Keratinocyte (primary cell): ENCODE data around the gene SLC39A8. TPM values are rescaled to one million over a fixed set of nuclear protein-coding genes. Genes with fewer than 3 reads are reported as not detected.

Source experiments
- DNase-seq: peaks from one replicate; pipeline ENCODE4 v3.0.0-alpha.2; 2011; ENCODE audit warnings: low read depth, missing footprints, low spot score
- FAIRE-seq: peaks from 2 replicates; lab custom pipeline; 2011; peaks lifted over from hg19 to GRCh38; lab: Jason Lieb, UNC
- H2AFZ ChIP-seq: 2 replicates; pipeline ENCODE4 v1.6.0; 2012; ENCODE audit warnings: low read length, control low read depth, inconsistent platforms; ENCODE audit not compliant: control insufficient read depth
- H3K27ac ChIP-seq: 2 replicates; pipeline ENCODE4 v1.5.1; 2011; ENCODE audit warnings: low read length; ENCODE audit not compliant: control insufficient read depth, insufficient read depth
- H3K27me3 ChIP-seq: 3 replicates; pipeline ENCODE4 v1.6.0; 2011; ENCODE audit warnings: low read length; ENCODE audit not compliant: control insufficient read depth, insufficient read depth; ENCODE audit errors: extremely low read depth
- H3K36me3 ChIP-seq, 2 experiments: 2 replicates in 1 of 2; 3 replicates in 1 of 2; pipeline ENCODE4 v1.5.1; 2011; ENCODE audit warnings: low read length in 2 of 2, mild to moderate bottlenecking in 1 of 2; ENCODE audit not compliant: control insufficient read depth in 2 of 2, insufficient read depth in 2 of 2; ENCODE audit errors: extremely low read depth in 1 of 2
- H3K4me1 ChIP-seq: 3 replicates; pipeline ENCODE4 v1.5.1; 2011; ENCODE audit warnings: low read length; ENCODE audit not compliant: control insufficient read depth, insufficient read depth; ENCODE audit errors: extremely low read depth
- H3K4me2 ChIP-seq: 3 replicates; pipeline ENCODE4 v1.6.0; 2011; ENCODE audit warnings: low read depth, low read length; ENCODE audit not compliant: control insufficient read depth, insufficient read depth; ENCODE audit errors: extremely low read depth
- H3K4me3 ChIP-seq, 3 experiments: fragments of 200-600 bp in 1 of 3; sonication (generic) in 1 of 3; 2 replicates in 2 of 3; 3 replicates in 1 of 3; pipeline ENCODE4 v1.5.1; 2011 to 2016; ENCODE audit warnings: low read length in 3 of 3, mild to moderate bottlenecking in 3 of 3, control low read depth in 2 of 3, inconsistent platforms in 1 of 3, low read depth in 1 of 3, mixed read lengths in 1 of 3, mixed run types in 1 of 3, moderate library complexity in 1 of 3; ENCODE audit not compliant: control insufficient read depth in 2 of 3, insufficient read depth in 2 of 3; ENCODE audit errors: extremely low read depth in 1 of 3
- H3K79me2 ChIP-seq: 2 replicates; pipeline ENCODE4 v1.6.0; 2012; ENCODE audit warnings: low read length; ENCODE audit not compliant: control insufficient read depth, insufficient read depth
- H3K9ac ChIP-seq: 3 replicates; pipeline ENCODE4 v1.6.0; 2011; ENCODE audit warnings: low read length; ENCODE audit not compliant: control insufficient read depth, insufficient read depth; ENCODE audit errors: extremely low read depth
- H3K9me1 ChIP-seq: 3 replicates; pipeline ENCODE4 v1.6.0; 2011; ENCODE audit warnings: low read length; ENCODE audit not compliant: control insufficient read depth, insufficient read depth; ENCODE audit errors: extremely low read depth
- H3K9me3 ChIP-seq: 2 replicates; pipeline ENCODE4 v1.5.1; 2012; ENCODE audit warnings: low read depth, low read length; ENCODE audit not compliant: control insufficient read depth
- H4K20me1 ChIP-seq: 3 replicates; pipeline ENCODE4 v1.6.0; 2011; ENCODE audit warnings: low read length; ENCODE audit not compliant: control insufficient read depth, insufficient read depth; ENCODE audit errors: extremely low read depth
- EZH2 ChIP-seq: IDR thresholded peaks from one replicate; pipeline ENCODE4 v1.6.1; 2012; ENCODE audit warnings: inconsistent platforms, mild to moderate bottlenecking, low read length, moderate library complexity
- dilution Hi-C: fragments of 300-500 bp; cut with MboI; formaldehyde crosslinking; loops from one replicate; pipeline ENCODE4 v1.7.0; 2020; ENCODE audit warnings: low sequenced_read_pairs; ENCODE audit not compliant: extremely low pct_ligation_motif_present
- polyA plus RNA-seq, 5 experiments: library from polyadenylated mRNA; depleted of rRNA in 3 of 5; stranded (reverse) in 3 of 5; stranded (forward) in 1 of 5; unstranded in 1 of 5; fragments of >200 nt; gene quantifications; 1 replicate in 1 of 5; 2 replicates in 3 of 5; 3 replicates in 1 of 5; pipeline versions ENCODE4 v1.2.1 to v1.2.3, GENCODE V29; 2011 to 2012; ENCODE audit warnings: missing spikeins in 2 of 5, low read depth in 1 of 5, low replicate concordance in 1 of 5
- TF ChIP-seq, protein P1 (sequence below), 3 experiments: IDR thresholded peaks in 1 of 3; conservative IDR thresholded peaks in 1 of 3; optimal IDR thresholded peaks in 1 of 3; 2 replicates in 2 of 3; 3 replicates in 1 of 3; pipeline versions ENCODE3 to v1.5.1; 2011; ENCODE audit warnings: low read length in 3 of 3, mild to moderate bottlenecking in 3 of 3, moderate library complexity in 2 of 3, control low read depth in 1 of 3, inconsistent platforms in 1 of 3; ENCODE audit not compliant: insufficient read depth in 2 of 3; ENCODE audit errors: extremely low read depth in 1 of 3

Gene SLC39A8
- polyA plus RNA-seq, 1 donor (not counting 4 experiments of a cell fraction or from before 2014, with no cell fraction given), result 7.5 TPM

GRCh38 chr4:102328045-102328444 is 17.2 kb downstream of the SLC39A8 start:
- H4K20me1 ChIP-seq, result no peaks in the 10 kb centered on the region
- no peak for TF ChIP-seq EZH2
- TF ChIP-seq, protein P1, sequence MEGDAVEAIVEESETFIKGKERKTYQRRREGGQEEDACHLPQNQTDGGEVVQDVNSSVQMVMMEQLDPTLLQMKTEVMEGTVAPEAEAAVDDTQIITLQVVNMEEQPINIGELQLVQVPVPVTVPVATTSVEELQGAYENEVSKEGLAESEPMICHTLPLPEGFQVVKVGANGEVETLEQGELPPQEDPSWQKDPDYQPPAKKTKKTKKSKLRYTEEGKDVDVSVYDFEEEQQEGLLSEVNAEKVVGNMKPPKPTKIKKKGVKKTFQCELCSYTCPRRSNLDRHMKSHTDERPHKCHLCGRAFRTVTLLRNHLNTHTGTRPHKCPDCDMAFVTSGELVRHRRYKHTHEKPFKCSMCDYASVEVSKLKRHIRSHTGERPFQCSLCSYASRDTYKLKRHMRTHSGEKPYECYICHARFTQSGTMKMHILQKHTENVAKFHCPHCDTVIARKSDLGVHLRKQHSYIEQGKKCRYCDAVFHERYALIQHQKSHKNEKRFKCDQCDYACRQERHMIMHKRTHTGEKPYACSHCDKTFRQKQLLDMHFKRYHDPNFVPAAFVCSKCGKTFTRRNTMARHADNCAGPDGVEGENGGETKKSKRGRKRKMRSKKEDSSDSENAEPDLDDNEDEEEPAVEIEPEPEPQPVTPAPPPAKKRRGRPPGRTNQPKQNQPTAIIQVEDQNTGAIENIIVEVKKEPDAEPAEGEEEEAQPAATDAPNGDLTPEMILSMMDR (optimal IDR thresholded peaks at IDR 0.05 in 1 of 3, IDR thresholded peaks at IDR 0.05 in 1 of 3, conservative IDR thresholded peaks at IDR 0.05 in 1 of 3; ENCODE audit: extremely low read depth in 1 of 3, insufficient read depth in 2 of 3, low read length in 3 of 3), result no peak
- no peaks in the 10 kb centered on the region for H3K9me3 ChIP-seq
- H3K27ac ChIP-seq, result no peak overlapping the region
- DNase-seq (no peak), FAIRE-seq (no peak)
- H3K4me1 ChIP-seq, result peaks cover 5% of the 10 kb centered on the region
- no peaks in the 10 kb centered on the region for H3K79me2 ChIP-seq
- H3K4me2 ChIP-seq, result no peak overlapping the region
- no peak overlapping the region for H3K9ac ChIP-seq
- H3K27me3 ChIP-seq, result no peaks in the 10 kb centered on the region
- no peaks in the 10 kb centered on the region for H3K9me1 ChIP-seq
- H3K4me3 ChIP-seq, result no peak overlapping the region
- no peak overlapping the region for H2AFZ ChIP-seq
- no peaks in the 10 kb centered on the region for H3K36me3 ChIP-seq
- dilution Hi-C loops, result no loop called here

- Histone ChIP-seq H3K27me3 (no peaks in the 10 kb centered on the region), H3K4me1 (peaks cover 5% of the 10 kb centered on the region), H3K4me2 (no peak overlapping the region), H4K20me1 (no peaks in the 10 kb centered on the region), H3K36me3 (no peaks in the 10 kb centered on the region), H3K9ac (no peak overlapping the region), H3K27ac (no peak overlapping the region), H2AFZ (no peak overlapping the region), H3K9me3 (no peaks in the 10 kb centered on the region), H3K4me3 (no peak overlapping the region), H3K79me2 (no peaks in the 10 kb centered on the region), H3K9me1 (no peaks in the 10 kb centered on the region)
- dilution Hi-C loops, result no loop called here
- FAIRE-seq, result no peak
- TF ChIP-seq, protein P1 (optimal IDR thresholded peaks at IDR 0.05 in 1 of 3, IDR thresholded peaks at IDR 0.05 in 1 of 3, conservative IDR thresholded peaks at IDR 0.05 in 1 of 3; ENCODE audit: extremely low read depth in 1 of 3, insufficient read depth in 2 of 3, low read length in 3 of 3), result no peak
- TF ChIP-seq EZH2, result no peak
- DNase-seq, result no peak
These were observed 18.3 kb downstream of the SLC39A8 start for GRCh38 chr4:102326951-102327350.
